A673 (cell line): Measurements from ENCODE around the gene DNASE1L3. TPM values are rescaled to one million over a fixed set of nuclear protein-coding genes. Genes with fewer than 3 reads are reported as not detected.

Experiments used
- BruUV-seq: library from RNA; stranded (reverse); fragments of 400-500 nt; replicated peaks from 2 replicates; lab custom pipeline; 2021; lab: Mats Ljungman, UMichigan
- CTCF ChIA-PET: fragments of 300-600 bp; sonication (Branson Sonifier 250); formaldehyde crosslinking; loops from one replicate; lab custom pipeline; 2022; ENCODE audit warnings: antibody characterized with exemption; lab: Charles Lee
- POLR2A ChIA-PET: fragments of 300-600 bp; sonication (Branson Sonifier 250); formaldehyde crosslinking; loops from one replicate; lab custom pipeline; 2022; ENCODE audit warnings: antibody characterized with exemption; ENCODE audit not compliant: low non-redundant PET; lab: Charles Lee
- DNase-seq: peaks from one replicate; pipeline ENCODE4 v3.0.0-alpha.2; 2015; ENCODE audit warnings: low spot score
- H3K27ac ChIP-seq: fragments of 200-600 bp; sonication (generic); 2 replicates; pipeline ENCODE4 v1.5.1; 2016; ENCODE audit warnings: mixed run types, low read depth, mild to moderate bottlenecking, mixed read lengths, antibody characterized with exemption, low read length; ENCODE audit not compliant: poor library complexity, severe bottlenecking
- H3K27me3 ChIP-seq: fragments of 200-600 bp; sonication (generic); replicated peaks from 2 replicates; pipeline ENCODE4 v1.6.1; 2017; ENCODE audit warnings: mixed run types, low read depth, mild to moderate bottlenecking, mixed read lengths, antibody characterized with exemption, low read length; ENCODE audit not compliant: insufficient read depth, poor library complexity
- H3K36me3 ChIP-seq: fragments of 200-600 bp; sonication (generic); 2 replicates; pipeline ENCODE4 v1.6.1; 2016; ENCODE audit warnings: mixed run types, mild to moderate bottlenecking, mixed read lengths, antibody characterized with exemption, low read length; ENCODE audit not compliant: insufficient read depth, poor library complexity, severe bottlenecking
- H3K4me1 ChIP-seq: fragments of 200-600 bp; sonication (generic); 2 replicates; pipeline ENCODE4 v1.6.1; 2017; ENCODE audit warnings: mixed run types, mild to moderate bottlenecking, mixed read lengths, antibody characterized with exemption, low read length; ENCODE audit not compliant: insufficient read depth, poor library complexity, severe bottlenecking
- H3K4me3 ChIP-seq: fragments of 200-600 bp; sonication (generic); 2 replicates; pipeline ENCODE4 v1.5.1; 2016; ENCODE audit warnings: low read depth, mixed run types, mild to moderate bottlenecking, mixed read lengths, low read length; ENCODE audit not compliant: poor library complexity, severe bottlenecking
- H3K9me3 ChIP-seq: fragments of 200-600 bp; sonication (generic); 2 replicates; pipeline ENCODE4 v1.6.1; 2016; ENCODE audit warnings: mixed run types, low read depth, mild to moderate bottlenecking, mixed read lengths, antibody characterized with exemption, low read length; ENCODE audit not compliant: poor library complexity, severe bottlenecking
- EZH2 ChIP-seq: fragments of 200-600 bp; sonication (generic); IDR thresholded peaks from 2 replicates; pipeline ENCODE4 v1.6.1; 2017; ENCODE audit warnings: borderline replicate concordance, low read depth, mild to moderate bottlenecking, mixed read lengths, antibody characterized with exemption, low read length; ENCODE audit not compliant: poor library complexity, severe bottlenecking
- intact Hi-C: fragments of 100-400 bp; cut with micrococcal nuclease; formaldehyde crosslinking; loops from one replicate; pipeline ENCODE4 v1.10.0; 2022; ENCODE audit not compliant: unreplicated experiment
- total RNA-seq: library from RNA; stranded (reverse); gene quantifications from 2 replicates; pipeline ENCODE4 v1.2.3, GENCODE V29; 2021
- TF ChIP-seq, protein P1 (sequence below): fragments of 300-800, 200-600 bp; sonication (generic); conservative IDR thresholded peaks from 2 replicates; pipeline ENCODE4 v1.5.1; 2017; ENCODE audit warnings: low read depth, mild to moderate bottlenecking, antibody characterized with exemption, low read length, moderate library complexity, mixed read lengths

DNASE1L3 gene
- total RNA-seq, 1 experiment from 2014 or later, result not detected

DNA sequence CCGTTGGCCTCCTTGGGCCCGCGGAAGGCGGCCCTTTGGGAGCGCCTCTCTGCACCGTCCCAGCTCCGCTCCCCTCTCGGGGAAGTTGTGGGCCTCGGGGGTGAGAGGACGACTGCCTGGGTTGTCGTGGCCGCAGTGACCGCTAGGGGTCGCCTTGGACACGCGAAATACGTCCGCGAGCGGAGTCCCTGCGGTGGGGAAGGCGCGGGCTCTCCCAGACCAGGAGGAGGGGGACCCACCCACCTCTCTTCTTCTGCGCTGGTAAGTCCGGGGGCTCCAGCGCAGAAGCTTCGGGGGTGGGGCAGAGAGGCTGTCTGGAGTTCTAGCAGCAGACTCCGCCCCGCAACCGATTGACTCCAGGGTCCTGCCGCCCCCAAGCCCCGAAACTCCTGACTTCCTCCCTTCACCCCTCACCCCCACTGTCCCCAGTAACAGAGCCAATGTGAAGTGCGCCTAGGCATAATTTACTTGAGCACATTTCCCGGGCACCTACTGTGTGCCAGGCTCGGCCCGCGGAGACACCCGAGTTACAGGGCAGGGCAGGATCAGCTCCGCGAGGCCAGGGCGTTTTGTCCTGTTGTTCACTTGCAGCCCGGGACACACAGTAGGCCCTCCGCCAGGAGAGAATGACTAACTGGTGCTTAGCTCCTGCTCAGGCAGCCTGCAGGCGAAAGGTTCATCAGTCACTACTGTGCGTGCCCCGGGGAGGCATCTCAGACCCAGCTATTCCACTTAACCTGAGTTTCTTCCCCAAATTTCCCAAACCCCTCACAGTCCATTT is 32.8 kb downstream of the DNASE1L3 start:
- Histone ChIP-seq H3K27me3 (no peaks in the 10 kb centered on the region), H3K27ac (no peak overlapping the region), H3K36me3 (no peaks in the 10 kb centered on the region), H3K4me1 (no peaks in the 10 kb centered on the region), H3K9me3 (no peaks in the 10 kb centered on the region), H3K4me3 (peak overlapping the region; percentile 29)
- ChIA-PET CTCF (interaction anchor here (0.5 to 0.9 kb wide), 5 partner anchors 18 to 235 kb away, joined by 3 to 9 read pairs (median 4); no protein-coding TSS in a partner anchor), POLR2A (interaction anchor here (0.5 kb wide), 1 partner anchor 874 kb away, joined by 3 read pairs; no protein-coding TSS in a partner anchor)
- BruUV-seq, result no TSS peak
- intact Hi-C loops, result loop anchor here (5.0 kb wide), 3 partner anchors 129 to 354 kb away; partner anchors contain the start of genes FLNB, HTD2 and RPP14
- TF ChIP-seq EZH2, result no peak
- TF ChIP-seq, protein P1, sequence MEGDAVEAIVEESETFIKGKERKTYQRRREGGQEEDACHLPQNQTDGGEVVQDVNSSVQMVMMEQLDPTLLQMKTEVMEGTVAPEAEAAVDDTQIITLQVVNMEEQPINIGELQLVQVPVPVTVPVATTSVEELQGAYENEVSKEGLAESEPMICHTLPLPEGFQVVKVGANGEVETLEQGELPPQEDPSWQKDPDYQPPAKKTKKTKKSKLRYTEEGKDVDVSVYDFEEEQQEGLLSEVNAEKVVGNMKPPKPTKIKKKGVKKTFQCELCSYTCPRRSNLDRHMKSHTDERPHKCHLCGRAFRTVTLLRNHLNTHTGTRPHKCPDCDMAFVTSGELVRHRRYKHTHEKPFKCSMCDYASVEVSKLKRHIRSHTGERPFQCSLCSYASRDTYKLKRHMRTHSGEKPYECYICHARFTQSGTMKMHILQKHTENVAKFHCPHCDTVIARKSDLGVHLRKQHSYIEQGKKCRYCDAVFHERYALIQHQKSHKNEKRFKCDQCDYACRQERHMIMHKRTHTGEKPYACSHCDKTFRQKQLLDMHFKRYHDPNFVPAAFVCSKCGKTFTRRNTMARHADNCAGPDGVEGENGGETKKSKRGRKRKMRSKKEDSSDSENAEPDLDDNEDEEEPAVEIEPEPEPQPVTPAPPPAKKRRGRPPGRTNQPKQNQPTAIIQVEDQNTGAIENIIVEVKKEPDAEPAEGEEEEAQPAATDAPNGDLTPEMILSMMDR, result peak; percentile 80
- peak; percentile 87 for DNase-seq

DNA sequence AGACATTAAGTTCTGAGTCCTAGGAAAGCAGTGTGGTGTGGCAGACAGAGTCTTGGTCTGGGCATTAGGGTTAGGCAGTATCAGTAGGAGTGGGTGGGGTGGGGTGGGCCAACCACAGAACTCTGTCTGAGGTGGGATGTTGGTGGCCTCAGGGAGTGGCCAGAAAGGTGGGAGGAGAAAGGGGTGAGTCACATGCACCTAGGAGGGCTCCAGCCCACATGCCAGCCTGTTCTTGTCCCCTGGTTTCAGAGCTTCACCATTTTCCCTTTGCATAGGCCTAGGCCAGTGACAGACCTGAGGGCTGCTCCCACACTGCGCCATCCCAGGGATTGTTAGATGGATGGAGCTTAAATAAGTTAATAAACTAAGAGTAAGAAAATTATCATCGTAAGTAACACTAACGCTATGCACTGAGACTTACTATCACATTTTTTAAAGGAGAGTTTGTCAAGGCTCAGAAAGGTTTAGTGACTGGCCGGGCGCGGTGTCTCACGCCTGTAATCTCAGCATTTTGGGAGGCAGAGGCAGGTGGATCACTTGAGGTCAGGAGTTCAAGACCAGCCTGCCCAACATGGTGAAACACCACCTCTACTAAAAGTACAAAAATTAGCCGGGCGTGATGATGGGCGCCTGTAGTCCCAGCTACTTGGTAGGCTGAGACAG is 33.8 kb downstream of the DNASE1L3 start:
- Histone ChIP-seq H3K27ac (no peak overlapping the region), H3K9me3 (no peaks in the 10 kb centered on the region), H3K27me3 (no peaks in the 10 kb centered on the region), H3K36me3 (no peaks in the 10 kb centered on the region), H3K4me1 (no peaks in the 10 kb centered on the region), H3K4me3 (no peak overlapping the region)
- DNase-seq, result no peak
- ChIA-PET POLR2A (interaction anchor here (0.5 kb wide), 1 partner anchor 875 kb away, joined by 3 read pairs; no protein-coding TSS in a partner anchor), CTCF (interaction anchor here (0.6 to 0.9 kb wide), 4 partner anchors 19 to 236 kb away, joined by 3 to 9 read pairs (median 4); no protein-coding TSS in a partner anchor)
- intact Hi-C loops, result loop anchor here (5.0 kb wide), 3 partner anchors 130 to 355 kb away; partner anchors contain the start of genes FLNB, HTD2 and RPP14
- TF ChIP-seq, protein P1, result no peak
- TF ChIP-seq EZH2, result no peak
- no TSS peak for BruUV-seq

DNA sequence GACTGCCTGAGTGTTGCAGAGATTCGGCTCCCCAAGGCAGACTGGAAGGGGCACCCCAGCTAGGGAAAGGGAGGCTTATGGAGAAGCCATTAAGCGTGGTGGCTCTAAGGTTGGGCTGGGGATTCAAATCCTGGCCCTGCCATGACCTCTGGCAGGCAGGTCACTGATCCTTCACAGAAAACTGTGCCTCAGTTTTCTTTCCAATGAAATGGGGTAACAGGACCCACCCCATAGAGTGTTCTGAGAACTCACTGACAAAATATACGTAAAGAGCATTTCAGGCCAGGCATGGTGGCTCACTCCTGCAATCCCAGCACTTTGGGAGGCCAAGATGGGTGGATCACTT is 34.6 kb downstream of the DNASE1L3 start:
- no peak for DNase-seq
- H3K9me3 ChIP-seq, result no peaks in the 10 kb centered on the region
- no peaks in the 10 kb centered on the region for H3K36me3 ChIP-seq
- intact Hi-C loops, result loop anchor here (5.0 kb wide), 3 partner anchors 131 to 356 kb away; partner anchors contain the start of genes FLNB, HTD2 and RPP14
- H3K4me3 ChIP-seq, result no peak overlapping the region
- peak overlapping the region; percentile 49 for H3K27ac ChIP-seq
- POLR2A ChIA-PET, result no interaction called here
- H3K4me1 ChIP-seq, result no peaks in the 10 kb centered on the region
- no peaks in the 10 kb centered on the region for H3K27me3 ChIP-seq
- no peak for TF ChIP-seq EZH2
- TF ChIP-seq, protein P1, result no peak
- BruUV-seq, result no TSS peak
- CTCF ChIA-PET, result no interaction called here
